ENCODE data around the gene SCN5A. TPM values are rescaled to one million over a fixed set of nuclear protein-coding genes. Genes with fewer than 3 reads are reported as not detected.

The SCN5A gene
- total RNA-seq, 1 donor from 2014 or later = 22.1 TPM

- DNase-seq (ENCODE audit: low spot score) = no peak
Measured at GRCh38 chr3:38623539-38623938, 25.9 kb downstream of the SCN5A start.

- DNase-seq (ENCODE audit: low spot score) = no peak
Measured at GRCh38 chr3:38622336-38622735, 27.2 kb downstream of the SCN5A start.

- DNase-seq (ENCODE audit: low spot score) = no peak
Measured at GRCh38 chr3:38620236-38620635, 29.3 kb downstream of the SCN5A start.

GRCh38 chr3:38618343-38618742 lies 31.1 kb downstream of the SCN5A start:
- DNase-seq (ENCODE audit: low spot score) = no peak

- no peak for DNase-seq (ENCODE audit: low spot score)
Measured at GRCh38 chr3:38617586-38617985, 31.9 kb downstream of the SCN5A start.

GRCh38 chr3:38617137-38617536 lies 32.4 kb downstream of the SCN5A start:
- no peak for DNase-seq (ENCODE audit: low spot score)

GRCh38 chr3:38616658-38617057 lies 32.8 kb downstream of the SCN5A start:
- DNase-seq (ENCODE audit: low spot score) = no peak

GRCh38 chr3:38616111-38616510 lies 33.4 kb downstream of the SCN5A start:
- DNase-seq (ENCODE audit: low spot score) = no peak

GRCh38 chr3:38614651-38615352 lies 34.7 kb downstream of the SCN5A start:
- no peak for DNase-seq (ENCODE audit: low spot score)

- DNase-seq (ENCODE audit: low spot score) = no peak
Measured at GRCh38 chr3:38614091-38614490, 35.4 kb downstream of the SCN5A start.

GRCh38 chr3:38613426-38613825 lies 36.1 kb downstream of the SCN5A start:
- DNase-seq (ENCODE audit: low spot score) = no peak

GRCh38 chr3:38611866-38612265 lies 37.6 kb downstream of the SCN5A start:
- DNase-seq (ENCODE audit: low spot score) = no peak

- no peak for DNase-seq (ENCODE audit: low spot score)
Measured at GRCh38 chr3:38610934-38611333, 38.6 kb downstream of the SCN5A start.

GRCh38 chr3:38610436-38610835 lies 39.1 kb downstream of the SCN5A start:
- no peak for DNase-seq (ENCODE audit: low spot score)

GRCh38 chr3:38609386-38610111 lies 39.9 kb downstream of the SCN5A start:
- no peak for DNase-seq (ENCODE audit: low spot score)

- DNase-seq (ENCODE audit: low spot score) = no peak
Measured at GRCh38 chr3:38608961-38609360, 40.5 kb downstream of the SCN5A start.

GRCh38 chr3:38608086-38608775 lies 41.3 kb downstream of the SCN5A start:
- DNase-seq (ENCODE audit: low spot score) = no peak

- DNase-seq (ENCODE audit: low spot score) = no peak
Measured at GRCh38 chr3:38606561-38606960, 42.9 kb downstream of the SCN5A start.

- no peak for DNase-seq (ENCODE audit: low spot score)
Measured at GRCh38 chr3:38605981-38606380, 43.5 kb downstream of the SCN5A start.

GRCh38 chr3:38604246-38604645 lies 45.2 kb downstream of the SCN5A start:
- DNase-seq (ENCODE audit: low spot score) = no peak

- no peak for DNase-seq (ENCODE audit: low spot score)
Measured at GRCh38 chr3:38603731-38604131, 45.8 kb downstream of the SCN5A start.

GRCh38 chr3:38602576-38603250 lies 46.8 kb downstream of the SCN5A start:
- DNase-seq (ENCODE audit: low spot score) = no peak
